SK-N-MC (cell line): Measurements from ENCODE around the gene CDH3.

Experiments used
- EZH2 ChIP-seq: fragments of 200-600 bp; sonication (generic); IDR thresholded peaks from one replicate; pipeline ENCODE4 v1.6.1; 2017; ENCODE audit warnings: antibody characterized with exemption
- POLR2AphosphoS5 ChIP-seq: IDR thresholded peaks from 2 replicates; pipeline ENCODE4 v1.6.1; 2012; ENCODE audit warnings: mild to moderate bottlenecking, low read depth, low read length, borderline replicate concordance

DNA sequence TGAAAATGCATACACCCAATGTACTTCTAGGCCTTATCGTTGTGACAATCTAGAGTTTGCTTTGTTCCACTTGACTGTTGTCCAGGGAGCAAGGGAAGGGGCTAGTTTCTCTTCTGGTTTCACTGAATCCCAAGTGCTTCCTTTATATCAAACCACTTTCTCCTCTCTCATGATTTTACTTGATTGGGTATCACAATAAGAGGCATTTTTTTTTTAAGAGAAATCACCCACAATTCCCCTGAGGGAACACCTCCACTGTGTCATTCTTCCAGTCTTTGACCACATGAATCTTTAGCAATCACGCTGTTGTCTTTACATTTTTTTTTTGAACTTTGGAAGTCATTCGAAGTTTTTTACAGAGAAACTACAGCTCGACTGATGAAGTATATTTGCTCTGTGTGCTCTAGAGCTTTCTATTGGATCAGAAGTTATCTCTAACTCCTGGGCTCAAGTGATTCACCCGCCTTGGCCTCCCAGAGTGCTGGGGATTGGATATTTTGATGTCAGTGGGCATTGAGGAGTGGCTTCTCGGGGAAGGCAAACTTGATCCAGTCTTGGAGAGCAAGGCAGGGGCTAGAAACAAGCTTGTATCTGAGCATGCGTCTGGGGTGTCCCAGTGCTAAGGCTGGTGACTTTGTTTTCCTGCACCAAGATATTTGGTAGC is 95.0 kb downstream of the CDH3 start:
- TF ChIP-seq EZH2 (no peak), POLR2AphosphoS5 (no peak)
